Type B pancreatic cell (in vitro differentiated cells): ENCODE results near the gene UQCR10. TPM values are rescaled to one million over a fixed set of nuclear protein-coding genes. Genes with fewer than 3 reads are reported as not detected.

ENCODE experiments used
- DNase-seq: peaks from one replicate; pipeline ENCODE4 v3.0.0; 2021; ENCODE audit warnings: mixed read lengths; ENCODE audit not compliant: unreplicated experiment; ENCODE audit errors: extremely low spot score
- H3K27ac Mint-ChIP-seq: 2 replicates; pipeline ENCODE4 v1.8.0; 2021; ENCODE audit warnings: mild to moderate bottlenecking, mixed read lengths
- H3K27me3 Mint-ChIP-seq: 2 replicates; pipeline ENCODE4 v1.8.0; 2021; ENCODE audit warnings: mixed read lengths
- H3K36me3 Mint-ChIP-seq: 2 replicates; pipeline ENCODE4 v1.8.0; 2021; ENCODE audit warnings: mixed read lengths
- H3K4me1 Mint-ChIP-seq: one replicate; pipeline ENCODE4 v1.8.0; 2021; ENCODE audit warnings: mixed read lengths; ENCODE audit not compliant: unreplicated experiment
- H3K4me3 Mint-ChIP-seq: 2 replicates; pipeline ENCODE4 v1.8.0; 2021; ENCODE audit warnings: mild to moderate bottlenecking, mixed read lengths
- H3K9me3 Mint-ChIP-seq: 2 replicates; pipeline ENCODE4 v1.8.0; 2021; ENCODE audit warnings: mixed read lengths
- total RNA-seq: library from RNA; stranded (reverse); gene quantifications from 2 replicates; pipeline ENCODE4 v1.2.1, GENCODE V29; 2021; ENCODE audit warnings: low replicate concordance
- TF ChIP-seq, protein P1 (sequence below): fragments of 200-600 bp; sonication (generic); conservative IDR thresholded peaks from 2 replicates; pipeline ENCODE4 v1.5.0; 2021; ENCODE audit warnings: antibody characterized with exemption, mild to moderate bottlenecking

UQCR10 gene
- total RNA-seq, 1 donor from 2014 or later = 137 TPM

- H3K36me3 Mint-ChIP-seq = peaks cover 41% of the 10 kb centered on the region
- H3K4me3 Mint-ChIP-seq = no peak overlapping the region
- TF ChIP-seq, protein P1, sequence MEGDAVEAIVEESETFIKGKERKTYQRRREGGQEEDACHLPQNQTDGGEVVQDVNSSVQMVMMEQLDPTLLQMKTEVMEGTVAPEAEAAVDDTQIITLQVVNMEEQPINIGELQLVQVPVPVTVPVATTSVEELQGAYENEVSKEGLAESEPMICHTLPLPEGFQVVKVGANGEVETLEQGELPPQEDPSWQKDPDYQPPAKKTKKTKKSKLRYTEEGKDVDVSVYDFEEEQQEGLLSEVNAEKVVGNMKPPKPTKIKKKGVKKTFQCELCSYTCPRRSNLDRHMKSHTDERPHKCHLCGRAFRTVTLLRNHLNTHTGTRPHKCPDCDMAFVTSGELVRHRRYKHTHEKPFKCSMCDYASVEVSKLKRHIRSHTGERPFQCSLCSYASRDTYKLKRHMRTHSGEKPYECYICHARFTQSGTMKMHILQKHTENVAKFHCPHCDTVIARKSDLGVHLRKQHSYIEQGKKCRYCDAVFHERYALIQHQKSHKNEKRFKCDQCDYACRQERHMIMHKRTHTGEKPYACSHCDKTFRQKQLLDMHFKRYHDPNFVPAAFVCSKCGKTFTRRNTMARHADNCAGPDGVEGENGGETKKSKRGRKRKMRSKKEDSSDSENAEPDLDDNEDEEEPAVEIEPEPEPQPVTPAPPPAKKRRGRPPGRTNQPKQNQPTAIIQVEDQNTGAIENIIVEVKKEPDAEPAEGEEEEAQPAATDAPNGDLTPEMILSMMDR = no peak
- H3K27me3 Mint-ChIP-seq = peaks cover 2% of the 10 kb centered on the region
- H3K4me1 Mint-ChIP-seq = peaks cover 12% of the 10 kb centered on the region
- no peak overlapping the region for H3K27ac Mint-ChIP-seq
- DNase-seq = no peak
- no peaks in the 10 kb centered on the region for H3K9me3 Mint-ChIP-seq
Measured at GRCh38 chr22:29817724-29818123, 50.6 kb downstream of the UQCR10 start.

DNA sequence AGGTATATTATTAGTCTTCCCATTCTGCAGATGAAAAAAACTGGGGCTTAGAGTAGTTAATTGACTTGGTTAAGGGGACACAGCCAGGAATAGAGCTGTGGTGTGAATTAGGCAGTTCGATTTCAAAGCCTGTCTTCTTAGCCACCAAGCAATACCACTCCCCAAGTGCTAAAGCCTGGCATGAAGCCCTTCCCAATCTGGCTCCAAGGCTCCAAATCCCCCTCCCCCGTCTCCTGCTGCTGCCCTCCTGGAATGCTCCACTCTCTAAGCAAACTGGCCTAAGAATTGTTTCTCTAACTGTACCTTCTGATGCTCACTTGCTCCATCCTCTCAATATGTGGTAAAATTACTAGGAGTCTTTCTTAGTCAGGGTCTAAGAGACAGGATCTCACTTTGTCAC is 52.3 kb downstream of the UQCR10 start:
- Mint-ChIP-seq H3K9me3 (no peaks in the 10 kb centered on the region), H3K4me1 (peaks cover 6% of the 10 kb centered on the region), H3K4me3 (no peak overlapping the region), H3K27ac (no peak overlapping the region), H3K27me3 (peaks cover 2% of the 10 kb centered on the region), H3K36me3 (peaks cover 38% of the 10 kb centered on the region)
- DNase-seq = no peak
- TF ChIP-seq, protein P1 = no peak

Other genes starting within 250 kb of the UQCR10 start
- 36.6 and 53.5 TPM in 2 replicates for gene THOC5, start 213.6 kb upstream of the UQCR10 start, total RNA-seq
- 97.2 and 128 TPM in 2 replicates for gene NIPSNAP1, start 186.3 kb upstream of the UQCR10 start, total RNA-seq
- gene NF2, start 163.7 kb upstream of the UQCR10 start, total RNA-seq = 40.3 and 45.6 TPM in 2 replicates
- 1.1 and 1.7 TPM in 2 replicates for gene CABP7, start 47.4 kb upstream of the UQCR10 start, total RNA-seq
- gene ZMAT5, start 362 bp upstream of the UQCR10 start, total RNA-seq = 19.0 and 19.2 TPM in 2 replicates
- 47.6 and 58.4 TPM in 2 replicates for gene ASCC2, start 70.9 kb downstream of the UQCR10 start, total RNA-seq
- 50.2 and 54.3 TPM in 2 replicates for gene MTMR3, start 115.8 kb downstream of the UQCR10 start, total RNA-seq